PC-9 (cell line): Measurements from ENCODE around the gene ARHGAP44.

Experiments
- EZH2 ChIP-seq: fragments of 200-600 bp; sonication (generic); IDR thresholded peaks from 2 replicates; pipeline ENCODE4 v1.8.0; 2017; ENCODE audit warnings: antibody characterized with exemption, low read depth
- TF ChIP-seq, protein P1 (sequence below): fragments of 200-600 bp; sonication (generic); conservative IDR thresholded peaks from 2 replicates; pipeline ENCODE4 v1.6.1; 2017; ENCODE audit warnings: mixed run types, antibody characterized with exemption, mild to moderate bottlenecking, moderate library complexity

GRCh38 chr17:12898110-12898509 is 108.8 kb downstream of the ARHGAP44 start:
- TF ChIP-seq, protein P1, sequence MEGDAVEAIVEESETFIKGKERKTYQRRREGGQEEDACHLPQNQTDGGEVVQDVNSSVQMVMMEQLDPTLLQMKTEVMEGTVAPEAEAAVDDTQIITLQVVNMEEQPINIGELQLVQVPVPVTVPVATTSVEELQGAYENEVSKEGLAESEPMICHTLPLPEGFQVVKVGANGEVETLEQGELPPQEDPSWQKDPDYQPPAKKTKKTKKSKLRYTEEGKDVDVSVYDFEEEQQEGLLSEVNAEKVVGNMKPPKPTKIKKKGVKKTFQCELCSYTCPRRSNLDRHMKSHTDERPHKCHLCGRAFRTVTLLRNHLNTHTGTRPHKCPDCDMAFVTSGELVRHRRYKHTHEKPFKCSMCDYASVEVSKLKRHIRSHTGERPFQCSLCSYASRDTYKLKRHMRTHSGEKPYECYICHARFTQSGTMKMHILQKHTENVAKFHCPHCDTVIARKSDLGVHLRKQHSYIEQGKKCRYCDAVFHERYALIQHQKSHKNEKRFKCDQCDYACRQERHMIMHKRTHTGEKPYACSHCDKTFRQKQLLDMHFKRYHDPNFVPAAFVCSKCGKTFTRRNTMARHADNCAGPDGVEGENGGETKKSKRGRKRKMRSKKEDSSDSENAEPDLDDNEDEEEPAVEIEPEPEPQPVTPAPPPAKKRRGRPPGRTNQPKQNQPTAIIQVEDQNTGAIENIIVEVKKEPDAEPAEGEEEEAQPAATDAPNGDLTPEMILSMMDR: no peak
- no peak for TF ChIP-seq EZH2
